ENCODE measurements around the gene EML6. TPM values are rescaled to one million over a fixed set of nuclear protein-coding genes. Genes with fewer than 3 reads are reported as not detected.

EML6 gene
- total and polyA plus RNA-seq, 7 donors = 0.38 to 9.3 (median 2.5) TPM

DNA sequence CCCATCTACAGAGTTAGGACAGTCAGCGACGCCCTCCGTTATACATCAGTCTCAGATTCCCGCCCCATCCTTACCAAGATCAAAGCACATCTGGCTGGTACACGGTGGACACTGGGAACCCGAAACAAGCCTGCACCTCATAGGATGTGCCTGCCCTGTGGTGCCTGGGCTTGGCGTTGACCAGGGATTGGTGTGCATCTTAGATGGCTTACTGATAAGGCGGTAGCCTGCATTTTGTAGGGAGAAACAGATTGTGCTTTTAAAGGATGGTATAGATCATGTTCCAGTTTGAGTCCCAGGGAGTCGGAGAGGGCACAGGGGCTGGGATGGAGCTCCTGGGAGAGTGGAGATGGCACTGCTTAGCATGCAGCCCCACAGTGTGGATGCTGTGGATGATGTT lies 108.0 kb downstream of the EML6 start:
- no peaks in the 10 kb centered on the region for H3K4me1 ChIP-seq
- no peak for ATAC-seq
- intact Hi-C loops (cut with DNase I) = loop anchor here in 1 of 2 donors (10.0 kb wide), 1 partner anchor 167 kb away; no protein-coding TSS in a partner anchor
- no peaks in the 10 kb centered on the region for H3K27me3 ChIP-seq (ENCODE audit: insufficient read depth in 3 of 3, low read length in 2 of 3)
- no peaks in the 10 kb centered on the region for H3K36me3 ChIP-seq (ENCODE audit: insufficient read depth in 1 of 2, low read depth in 1 of 2)
- WGBS, 3 donors = 89 to 97% (median 95%) methylated on average over 9 of the region's 9 CpGs
- no peak for DNase-seq
- no peak overlapping the region for H3K4me3 ChIP-seq
- TF ChIP-seq, protein P1, sequence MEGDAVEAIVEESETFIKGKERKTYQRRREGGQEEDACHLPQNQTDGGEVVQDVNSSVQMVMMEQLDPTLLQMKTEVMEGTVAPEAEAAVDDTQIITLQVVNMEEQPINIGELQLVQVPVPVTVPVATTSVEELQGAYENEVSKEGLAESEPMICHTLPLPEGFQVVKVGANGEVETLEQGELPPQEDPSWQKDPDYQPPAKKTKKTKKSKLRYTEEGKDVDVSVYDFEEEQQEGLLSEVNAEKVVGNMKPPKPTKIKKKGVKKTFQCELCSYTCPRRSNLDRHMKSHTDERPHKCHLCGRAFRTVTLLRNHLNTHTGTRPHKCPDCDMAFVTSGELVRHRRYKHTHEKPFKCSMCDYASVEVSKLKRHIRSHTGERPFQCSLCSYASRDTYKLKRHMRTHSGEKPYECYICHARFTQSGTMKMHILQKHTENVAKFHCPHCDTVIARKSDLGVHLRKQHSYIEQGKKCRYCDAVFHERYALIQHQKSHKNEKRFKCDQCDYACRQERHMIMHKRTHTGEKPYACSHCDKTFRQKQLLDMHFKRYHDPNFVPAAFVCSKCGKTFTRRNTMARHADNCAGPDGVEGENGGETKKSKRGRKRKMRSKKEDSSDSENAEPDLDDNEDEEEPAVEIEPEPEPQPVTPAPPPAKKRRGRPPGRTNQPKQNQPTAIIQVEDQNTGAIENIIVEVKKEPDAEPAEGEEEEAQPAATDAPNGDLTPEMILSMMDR (IDR thresholded peaks at IDR 0.05) = no peak
- no peak overlapping the region for H3K27ac ChIP-seq
- H3K9me3 ChIP-seq = no peaks in the 10 kb centered on the region

DNA sequence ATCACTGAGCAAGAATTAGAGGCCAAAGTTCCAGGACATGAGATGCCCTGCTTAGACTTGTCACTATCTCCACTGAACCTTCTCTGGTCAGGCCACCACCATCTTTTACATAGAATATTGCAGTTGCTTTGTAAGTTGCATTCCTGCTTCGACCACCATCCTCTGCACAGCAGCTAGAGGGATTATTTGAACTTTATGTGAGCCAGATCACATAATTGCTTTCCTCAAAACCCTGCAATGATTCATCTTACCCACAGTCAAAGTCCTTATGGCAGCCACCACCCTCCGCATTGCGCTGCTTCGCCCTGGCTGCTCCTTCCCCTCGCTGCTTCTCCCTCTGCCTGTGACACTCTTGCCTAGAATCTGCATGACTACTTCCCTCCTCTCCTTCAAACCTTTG lies 111.3 kb downstream of the EML6 start:
- H3K27me3 ChIP-seq (ENCODE audit: insufficient read depth in 3 of 3, low read length in 2 of 3) = no peaks in the 10 kb centered on the region
- no peak for ATAC-seq
- no peaks in the 10 kb centered on the region for H3K4me1 ChIP-seq
- no peak overlapping the region for H3K4me3 ChIP-seq
- intact Hi-C loops (cut with DNase I) = loop anchor here (5.0 to 10.0 kb wide), 2 partner anchors 170 to 177 kb away; no protein-coding TSS in a partner anchor
- no peaks in the 10 kb centered on the region for H3K9me3 ChIP-seq
- no peak overlapping the region for H3K27ac ChIP-seq
- TF ChIP-seq, protein P1 (IDR thresholded peaks at IDR 0.05) = no peak
- DNase-seq = no peak
- WGBS, 3 donors = 94 to 95% (median 94%) methylated on average over 5 of the region's 5 CpGs
- no peaks in the 10 kb centered on the region for H3K36me3 ChIP-seq (ENCODE audit: insufficient read depth in 1 of 2, low read depth in 1 of 2)

DNA sequence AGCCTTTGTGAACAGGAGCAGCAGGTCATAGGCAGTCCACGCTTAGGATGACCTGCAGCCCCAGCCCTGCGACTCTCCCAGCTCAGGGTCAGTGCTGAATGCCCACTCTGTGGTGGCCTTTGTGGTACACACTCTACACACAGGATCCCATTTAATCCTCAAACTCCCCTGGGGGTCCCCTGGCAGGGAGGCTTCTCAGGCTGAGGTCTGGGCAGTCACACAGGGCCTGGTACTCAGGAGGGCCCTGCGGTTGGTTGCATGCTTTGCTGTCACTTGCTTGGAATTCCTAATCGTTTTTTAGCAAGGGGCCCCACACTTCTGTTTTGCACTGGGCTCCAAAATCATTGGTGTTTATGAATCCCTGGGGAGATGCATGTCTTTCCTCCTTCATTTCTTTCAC lies 113.0 kb downstream of the EML6 start:
- intact Hi-C loops (cut with DNase I) = loop anchor here (5.0 to 10.0 kb wide), 2 partner anchors 172 to 179 kb away; no protein-coding TSS in a partner anchor
- TF ChIP-seq, protein P1 (IDR thresholded peaks at IDR 0.05) = no peak
- H3K4me1 ChIP-seq = no peaks in the 10 kb centered on the region
- H3K27ac ChIP-seq = no peak overlapping the region
- no peaks in the 10 kb centered on the region for H3K9me3 ChIP-seq
- H3K36me3 ChIP-seq (ENCODE audit: insufficient read depth in 1 of 2, low read depth in 1 of 2) = no peaks in the 10 kb centered on the region
- H3K27me3 ChIP-seq (ENCODE audit: insufficient read depth in 3 of 3, low read length in 2 of 3) = no peaks in the 10 kb centered on the region
- 72 to 76% (median 75%) methylated on average over 4 of the region's 4 CpGs for WGBS, 3 donors
- DNase-seq = no peak
- ATAC-seq = no peak
- no peak overlapping the region for H3K4me3 ChIP-seq

DNA sequence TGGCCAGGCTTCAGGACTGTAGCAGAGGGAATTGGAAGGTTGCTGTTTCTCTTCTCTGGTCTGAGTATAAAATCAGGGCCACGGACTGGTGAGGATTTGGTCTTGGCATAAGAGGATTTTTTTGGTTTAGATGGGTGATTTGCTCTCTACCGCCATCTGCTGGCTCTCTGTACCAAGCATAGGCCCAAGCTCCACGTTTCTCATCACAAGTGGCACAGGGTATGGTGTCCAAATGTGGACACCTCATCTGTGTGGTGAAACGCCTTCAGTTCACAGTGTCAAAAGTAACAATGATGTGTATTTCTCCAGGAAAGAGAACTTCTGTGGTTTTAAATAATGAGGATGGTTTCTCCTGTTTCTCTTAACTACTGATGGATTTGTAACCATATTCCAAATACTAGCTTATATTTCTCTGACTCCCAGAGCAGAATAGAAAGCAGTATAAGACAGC lies 115.1 kb downstream of the EML6 start:
- DNase-seq (peak; percentile 67 to 70), ATAC-seq (peak; percentile 77 to 94 (median 86))
- H3K9me3 ChIP-seq = no peaks in the 10 kb centered on the region
- H3K4me3 ChIP-seq = no peak overlapping the region
- TF ChIP-seq, protein P1 (IDR thresholded peaks at IDR 0.05) = peak; percentile 93
- H3K27me3 ChIP-seq (ENCODE audit: insufficient read depth in 3 of 3, low read length in 2 of 3) = no peaks in the 10 kb centered on the region
- intact Hi-C loops (cut with DNase I) = loop anchor here (2.0 to 10.0 kb wide), 4 partner anchors 114 to 732 kb away; no protein-coding TSS in a partner anchor
- no peaks in the 10 kb centered on the region for H3K36me3 ChIP-seq (ENCODE audit: insufficient read depth in 1 of 2, low read depth in 1 of 2)
- H3K4me1 ChIP-seq = no peaks in the 10 kb centered on the region
- WGBS, 3 donors = 9 to 14% (median 10%) methylated on average over 4 of the region's 4 CpGs
- no peak overlapping the region for H3K27ac ChIP-seq

All from psoas muscle (tissue), 8 donors.